ENCODE data around the gene SPTBN1. TPM values are rescaled to one million over a fixed set of nuclear protein-coding genes. Genes with fewer than 3 reads are reported as not detected.

Gene SPTBN1
- total and polyA plus RNA-seq, 2 of the 4 experiments (the other 2 are of a cell fraction) = 49.1 to 241 TPM

GRCh38 chr2:54651291-54651690, 195.2 kb downstream of the SPTBN1 start:
- Histone ChIP-seq H2BK120ac (ENCODE audit: low read depth, low read length) (no peak overlapping the region), H4K20me1 (ENCODE audit: insufficient read depth, low read length) (no peaks in the 10 kb centered on the region; the same call in 1 of the 2 replicates), H2BK20ac (ENCODE audit: low read depth, low read length) (no peak overlapping the region), H3K4me1 (ENCODE audit: control insufficient read depth, insufficient read depth, low read length) (no peaks in the 10 kb centered on the region), H3K79me1 (ENCODE audit: low read depth in 1 of 2, low read length in 2 of 2) (peaks cover 0 to 27% of the 10 kb centered on the region in 2 experiments; a peak in 2 of 4 replicates), H3K27ac (ENCODE audit: insufficient read depth, low read length) (no peak overlapping the region), H3K9ac (ENCODE audit: low read depth, low read length) (no peak overlapping the region), H3K27me3 (ENCODE audit: control insufficient read depth, insufficient read depth, low read length) (no peaks in the 10 kb centered on the region), H3K36me3 (ENCODE audit: control insufficient read depth, insufficient read depth, low read length) (peaks cover 61% of the 10 kb centered on the region), H3K4me2 (ENCODE audit: low read depth, low read length) (no peak overlapping the region), H2AK5ac (ENCODE audit: low read depth, low read length) (no peak overlapping the region), H2BK15ac (ENCODE audit: low read depth, low read length) (no peak overlapping the region), H4K5ac (ENCODE audit: low read depth, low read length) (no peak overlapping the region), H3K23ac (ENCODE audit: low read depth, low read length) (no peak overlapping the region), H3K9me3 (ENCODE audit: control insufficient read depth, insufficient read depth, low read length) (no peaks in the 10 kb centered on the region), H3K4me3 (ENCODE audit: insufficient read depth, low read depth, low read length) (no peak overlapping the region), H3K14ac (replicated peaks; ENCODE audit: low read depth, low read length) (no peak overlapping the region), H4K8ac (ENCODE audit: low read depth in 2 of 2, low read length in 2 of 2) (no peak overlapping the region), H4K91ac (ENCODE audit: insufficient read depth, low read depth, low read length) (no peak overlapping the region), H2AK9ac (replicated peaks; ENCODE audit: low read depth, low read length, poor library complexity) (no peak overlapping the region), H3K9me1 (ENCODE audit: insufficient read depth, low read length) (peaks cover 10% of the 10 kb centered on the region), H3K4ac (ENCODE audit: low read depth, low read length) (no peak overlapping the region), H2BK5ac (ENCODE audit: low read depth, low read length, poor library complexity, severe bottlenecking) (no peak overlapping the region), H2AFZ (replicated peaks; ENCODE audit: low read length, poor library complexity) (no peak overlapping the region), H3K56ac (ENCODE audit: extremely low read depth, insufficient read depth, low read length) (no peak overlapping the region), H3K18ac (ENCODE audit: low read depth, low read length) (no peak overlapping the region)
- dilution Hi-C loops (cut with HindIII; ENCODE audit: low sequenced_read_pairs, unreplicated experiment) (no loop called here), in situ Hi-C loops (cut with MboI; ENCODE audit: low sequenced_read_pairs) (no loop called here), intact Hi-C loops (cut with micrococcal nuclease) (no loop called here)
- CTCF ChIA-PET = no interaction called here
- ATAC-seq (ENCODE audit: low read depth) (no peak), DNase-seq (no peak)
- BruUV-seq (replicated peaks) = no TSS peak
- TF ChIP-seq CEBPB (IDR thresholded peaks at IDR 0.05; ENCODE audit: low read depth, low read length) = no peak
- no peak for TF ChIP-seq MXI1 (IDR thresholded peaks at IDR 0.05; ENCODE audit: borderline replicate concordance, low read depth, low read length)
- no peak for TF ChIP-seq RFX5 (IDR thresholded peaks at IDR 0.05; ENCODE audit: low read depth, low read length)
- TF ChIP-seq, protein P1, sequence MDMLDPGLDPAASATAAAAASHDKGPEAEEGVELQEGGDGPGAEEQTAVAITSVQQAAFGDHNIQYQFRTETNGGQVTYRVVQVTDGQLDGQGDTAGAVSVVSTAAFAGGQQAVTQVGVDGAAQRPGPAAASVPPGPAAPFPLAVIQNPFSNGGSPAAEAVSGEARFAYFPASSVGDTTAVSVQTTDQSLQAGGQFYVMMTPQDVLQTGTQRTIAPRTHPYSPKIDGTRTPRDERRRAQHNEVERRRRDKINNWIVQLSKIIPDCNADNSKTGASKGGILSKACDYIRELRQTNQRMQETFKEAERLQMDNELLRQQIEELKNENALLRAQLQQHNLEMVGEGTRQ (IDR thresholded peaks at IDR 0.05; ENCODE audit: low read depth, low read length) = no peak
- no peak for TF ChIP-seq FOS (IDR thresholded peaks at IDR 0.05; ENCODE audit: low read depth, low read length)
- no peak for TF ChIP-seq BHLHE40 (IDR thresholded peaks at IDR 0.05; ENCODE audit: low read depth, low read length)
- no peak for TF ChIP-seq RCOR1 (IDR thresholded peaks at IDR 0.05; ENCODE audit: insufficient replicate concordance, low read length)
- TF ChIP-seq POLR2A (IDR thresholded peaks at IDR 0.05; ENCODE audit: low read depth, low read length) = no peak
- no peak for TF ChIP-seq CTCF (conservative IDR thresholded peaks at IDR 0.05; ENCODE audit: low read depth, low read length)
- WGBS, 2 experiments (ENCODE audit: extremely low coverage in 2 of 2, insufficient read length in 1 of 2) = no CpG with 5 or more reads among the region's 5 CpGs
- POLR2A ChIA-PET (ENCODE audit: unreplicated experiment) = no interaction called here

All from IMR-90 (cell line).